Stimulated activated CD8-positive, alpha-beta memory T cell treated with anti-CD3 and anti-CD28 coated beads, Interleukin-2, amount 100 ng/mL, for 48 hours (primary cell): ENCODE results near the gene SHROOM2.

Source experiments
- DNase-seq, 2 donors: peaks; one replicate each; pipeline ENCODE4 v3.0.0-alpha.2; 2020; ENCODE audit warnings: low read depth in 2 of 2

Gene SHROOM2

DNA sequence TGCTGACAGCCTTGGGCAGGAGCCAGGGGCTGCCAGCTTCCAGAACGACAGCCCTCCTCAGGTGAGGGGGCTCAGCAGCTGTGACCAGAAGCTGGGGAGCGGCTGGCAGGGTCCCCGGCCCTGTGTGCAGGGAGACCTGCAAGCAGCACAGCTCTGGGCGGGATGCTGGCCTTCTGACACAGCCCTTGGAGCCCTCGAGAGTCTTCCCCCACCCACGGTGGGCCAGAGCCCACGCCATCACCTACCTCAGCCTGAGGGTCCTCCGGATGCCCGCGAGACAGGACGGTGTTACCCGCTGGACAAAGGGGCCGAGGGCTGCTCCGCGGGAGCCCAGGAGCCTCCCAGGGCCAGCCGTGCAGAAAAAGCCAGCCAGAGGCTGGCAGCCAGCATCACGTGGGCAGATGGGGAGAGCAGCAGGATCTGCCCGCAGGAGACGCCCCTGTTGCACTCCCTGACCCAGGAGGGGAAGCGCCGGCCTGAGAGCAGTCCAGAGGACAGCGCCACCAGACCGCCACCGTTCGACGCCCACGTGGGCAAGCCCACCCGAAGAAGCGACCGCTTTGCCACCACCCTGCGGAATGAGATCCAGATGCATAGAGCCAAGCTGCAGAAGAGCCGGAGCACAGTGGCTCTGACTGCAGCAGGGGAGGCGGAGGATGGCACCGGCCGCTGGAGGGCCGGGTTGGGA is 109.1 kb downstream of the SHROOM2 start:
- DNase-seq: no peak

DNA sequence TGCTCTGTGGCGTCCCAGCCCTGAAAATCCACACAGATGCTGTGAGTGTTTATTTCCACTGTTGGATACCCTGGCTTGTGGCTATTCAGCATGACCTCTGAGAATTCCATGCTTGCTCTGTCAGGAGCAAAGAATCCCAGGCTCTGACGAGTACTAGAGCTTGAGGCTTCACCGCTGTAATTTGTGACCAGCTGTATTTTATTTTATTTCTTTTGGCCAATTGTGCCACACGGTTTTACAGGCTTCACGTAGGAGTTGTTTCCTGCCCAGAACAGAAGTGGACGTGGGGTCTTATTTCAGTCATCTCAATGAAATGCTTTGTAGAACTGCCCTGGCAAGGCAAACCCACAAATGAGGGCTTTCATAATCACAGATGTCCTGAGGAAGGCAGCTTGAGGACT is 111.5 kb downstream of the SHROOM2 start:
- no peak for DNase-seq

- DNase-seq: no peak
These were observed 113.4 kb downstream of the SHROOM2 start for GRCh38 chrX:9899640-9900111.

DNA sequence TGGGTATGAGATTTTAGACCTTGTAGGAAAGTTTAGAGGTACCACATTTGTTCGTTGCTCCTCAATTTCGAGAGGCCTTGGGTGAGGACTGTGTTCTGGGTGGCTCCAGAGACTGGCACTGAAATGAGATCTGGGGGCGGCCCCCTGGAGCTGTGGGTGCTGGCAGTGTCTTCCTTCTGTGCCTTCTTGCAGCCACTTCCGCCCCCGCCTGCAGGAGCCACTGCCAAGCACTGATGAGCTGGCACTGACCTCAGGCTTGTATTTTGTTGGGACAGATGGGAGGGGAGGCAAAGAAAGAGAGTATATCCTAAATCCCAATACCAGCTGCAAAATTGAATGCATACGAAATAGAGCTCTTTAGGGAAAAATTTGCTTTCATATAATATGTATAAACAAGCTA is 116.4 kb downstream of the SHROOM2 start:
- no peak for DNase-seq

DNA sequence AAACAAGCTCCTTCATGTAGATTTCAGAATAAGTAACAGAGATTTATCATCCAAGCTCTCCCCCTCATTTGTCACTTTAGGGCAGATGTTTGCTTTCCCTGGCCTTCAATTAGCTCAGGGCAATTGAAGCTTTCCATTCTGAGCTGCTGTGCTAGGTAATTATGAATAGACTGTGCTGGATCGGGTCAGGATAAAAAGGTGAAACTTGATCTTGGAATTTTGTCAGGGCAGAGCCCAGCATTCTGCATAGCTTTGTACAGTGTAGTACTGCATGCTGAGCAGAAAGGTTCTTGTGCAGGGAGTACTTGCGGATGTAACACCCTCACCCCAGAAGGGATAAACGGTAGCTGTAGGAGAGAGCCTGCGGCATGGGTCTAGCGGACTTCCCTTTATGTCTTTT is 116.9 kb downstream of the SHROOM2 start:
- DNase-seq: no peak

DNA sequence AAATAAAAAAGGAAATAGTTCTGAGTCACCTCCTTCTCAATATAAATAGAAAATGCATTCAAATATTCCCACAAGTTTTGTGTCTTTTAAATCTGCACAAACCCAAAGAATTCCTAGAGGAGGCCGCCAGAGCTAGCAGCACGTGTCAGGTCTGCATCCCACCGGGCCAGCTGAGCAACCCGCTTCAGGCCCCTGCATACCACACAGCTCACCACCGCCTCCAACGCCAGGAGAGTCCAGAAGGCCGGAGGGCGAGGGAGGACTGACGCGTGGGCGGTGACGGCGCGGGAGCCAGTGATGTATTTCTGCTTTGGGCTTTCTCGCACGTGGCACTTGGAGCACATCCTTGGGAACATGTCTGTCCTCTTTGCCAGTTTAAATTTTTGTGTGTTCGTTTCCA is 119.1 kb downstream of the SHROOM2 start:
- no peak for DNase-seq

GRCh38 chrX:9905721-9906120 is 119.5 kb downstream of the SHROOM2 start:
- DNase-seq: no peak

GRCh38 chrX:9906919-9907318 is 120.7 kb downstream of the SHROOM2 start:
- DNase-seq: no peak

DNA sequence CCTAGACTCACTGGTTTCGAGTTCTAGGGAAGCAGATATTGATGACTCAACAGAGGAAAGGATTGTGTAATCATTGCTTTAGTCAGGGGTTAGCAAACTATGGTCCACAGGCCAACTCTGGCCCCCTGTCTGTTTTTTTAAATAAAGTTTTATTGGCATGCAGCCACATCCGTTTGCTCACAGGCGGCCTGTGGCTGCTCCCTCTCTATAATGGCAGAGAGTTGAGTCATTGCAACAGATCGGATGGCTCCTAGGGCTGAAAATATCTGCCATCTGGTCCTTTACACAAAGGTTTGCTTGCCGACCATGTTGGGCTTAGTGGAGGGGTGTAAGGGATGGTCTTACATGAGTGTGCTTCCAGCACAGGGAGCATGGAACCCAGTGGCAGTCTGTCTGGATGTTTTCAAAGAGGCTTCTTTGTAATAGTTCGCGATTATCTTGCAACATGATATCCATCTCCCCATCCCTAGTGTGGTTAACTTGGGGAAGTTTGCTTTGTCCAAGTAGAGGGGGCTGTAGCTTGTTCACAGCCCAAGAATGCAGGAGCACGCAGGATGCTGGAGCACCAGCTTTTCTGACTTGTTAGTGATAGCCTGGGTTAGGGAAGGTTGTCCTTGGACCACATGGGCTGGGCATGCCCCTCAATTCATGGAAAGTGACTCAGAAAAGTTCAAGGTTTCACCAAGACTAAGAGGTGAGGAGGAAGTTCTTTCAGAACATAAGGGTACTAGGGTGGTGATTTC is 121.6 kb downstream of the SHROOM2 start:
- DNase-seq: no peak

DNA sequence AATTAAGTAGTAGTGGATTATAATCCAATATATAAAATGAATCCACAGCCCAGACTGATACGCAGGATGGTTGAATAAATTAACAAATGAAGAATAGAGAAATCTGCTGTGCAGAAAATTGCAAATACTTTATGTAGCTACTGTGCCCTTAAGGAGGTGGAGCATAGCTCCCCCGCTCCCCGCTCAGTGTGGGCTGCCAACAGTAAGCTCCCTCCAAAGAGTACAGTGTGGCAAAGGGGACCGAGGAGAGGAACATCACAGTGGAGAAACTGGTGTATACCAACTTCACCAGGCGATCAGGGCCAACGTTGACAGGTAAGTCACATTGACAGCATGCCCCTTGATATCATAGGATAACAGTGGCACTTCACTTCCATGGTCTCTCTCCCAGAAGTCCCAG is 123.0 kb downstream of the SHROOM2 start:
- DNase-seq: no peak

GRCh38 chrX:9911487-9911886 is 125.3 kb downstream of the SHROOM2 start:
- DNase-seq: no peak

- DNase-seq: no peak
These were observed 126.3 kb downstream of the SHROOM2 start for GRCh38 chrX:9912351-9913145.

- DNase-seq: no peak
These were observed 126.9 kb downstream of the SHROOM2 start for GRCh38 chrX:9913146-9913433.

DNA sequence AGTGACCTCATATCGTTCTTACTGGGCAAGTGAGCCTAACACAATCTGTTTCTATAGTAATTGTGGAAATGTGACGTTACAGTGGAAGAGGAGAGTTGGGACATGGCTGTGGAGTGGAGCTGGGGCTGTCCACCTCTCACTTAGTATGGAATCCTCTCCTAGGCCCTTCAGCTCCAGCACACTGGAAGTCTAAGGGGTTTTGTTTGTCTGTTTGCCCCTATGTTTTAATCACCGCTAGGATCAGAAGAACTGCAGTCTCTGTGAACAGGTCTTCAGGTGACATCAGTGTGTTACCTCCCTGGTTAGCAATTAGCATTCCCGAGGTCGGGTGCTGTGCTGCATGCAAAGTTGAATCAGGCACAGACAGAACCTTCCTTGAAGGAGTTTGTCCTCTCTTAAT is 131.6 kb downstream of the SHROOM2 start:
- DNase-seq: no peak

DNA sequence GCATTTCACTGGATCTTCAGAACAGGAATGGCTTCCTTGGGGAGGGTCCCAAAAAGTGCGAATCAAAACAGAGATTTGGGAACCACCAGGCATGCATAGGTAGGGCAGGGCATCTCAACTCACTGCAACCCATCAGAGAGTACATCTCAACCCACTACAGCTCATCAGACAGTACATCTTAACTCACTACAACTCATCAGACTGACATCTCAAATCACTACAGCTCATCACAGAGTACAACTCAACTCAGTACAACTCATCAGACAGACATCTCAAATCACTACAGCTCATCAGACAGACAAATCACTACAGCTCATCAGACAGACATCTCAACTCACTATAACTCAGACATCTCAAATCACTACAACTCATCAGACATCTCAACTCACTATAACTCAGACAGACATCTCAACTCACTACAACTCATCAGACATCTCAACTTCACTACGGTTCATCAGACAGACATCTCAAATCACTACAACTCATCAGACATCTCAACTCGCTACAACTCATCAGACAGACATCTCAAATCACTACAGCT is 133.5 kb downstream of the SHROOM2 start:
- no peak for DNase-seq

- DNase-seq: no peak
These were observed 135.2 kb downstream of the SHROOM2 start for GRCh38 chrX:9921407-9921806.

- no peak for DNase-seq
These were observed 137.1 kb downstream of the SHROOM2 start for GRCh38 chrX:9923357-9923756.

DNA sequence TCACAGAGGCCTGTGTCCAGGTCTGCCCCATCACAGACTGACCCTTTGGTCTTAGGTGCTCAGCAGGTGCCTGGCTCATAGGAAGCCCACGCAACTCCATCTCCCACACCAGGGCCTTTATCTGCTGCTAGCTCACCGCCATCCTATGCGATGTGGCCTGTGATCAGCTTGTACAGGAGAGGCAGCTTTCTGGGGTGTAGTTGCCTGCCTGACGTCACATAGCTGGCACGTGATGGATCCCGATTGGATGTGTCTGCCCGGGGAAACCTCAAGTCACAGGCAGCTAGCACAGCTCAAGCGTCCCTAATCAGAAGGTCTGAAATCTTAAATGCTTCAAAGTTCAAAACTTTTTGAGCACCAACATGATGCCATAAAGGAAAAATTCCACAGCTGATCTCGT is 139.8 kb downstream of the SHROOM2 start:
- DNase-seq: no peak

DNA sequence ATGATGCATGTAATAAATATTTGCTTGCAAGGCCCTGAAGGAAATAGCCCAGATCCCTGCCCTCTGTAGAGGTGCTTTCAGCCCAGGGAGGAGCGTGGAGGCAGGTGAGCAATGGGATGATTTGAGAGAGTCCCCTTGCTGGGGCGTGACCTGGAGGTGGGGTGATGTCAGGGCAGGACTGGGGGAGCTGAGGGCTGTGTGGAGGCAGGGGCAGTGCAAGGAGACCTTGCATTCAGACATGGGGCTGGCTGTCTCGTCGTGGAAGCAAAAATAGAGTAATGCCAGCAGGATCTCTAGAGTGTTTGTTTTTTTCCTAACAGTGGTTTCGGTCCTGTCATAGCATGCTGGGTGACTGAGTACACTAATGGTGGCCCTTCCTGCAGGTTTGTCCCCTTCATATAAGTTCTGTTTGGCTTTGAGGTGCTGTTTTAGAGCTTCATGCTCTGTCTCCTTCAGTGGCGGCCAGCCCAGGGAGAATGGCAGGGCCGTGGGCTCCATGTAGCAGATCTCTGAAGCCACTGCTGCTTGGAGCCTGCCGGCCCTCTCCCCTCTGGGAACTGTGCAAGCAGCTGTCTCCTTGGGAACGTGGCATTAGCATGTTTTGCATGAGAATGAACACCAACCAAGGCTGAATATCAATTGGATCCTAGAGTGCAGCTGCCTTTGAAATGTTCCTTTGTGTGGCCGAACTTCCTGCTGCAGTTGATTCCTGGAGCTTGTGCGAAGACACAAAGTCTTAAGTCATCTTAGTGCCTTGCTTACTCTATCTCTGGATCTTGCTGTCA is 141.7 kb downstream of the SHROOM2 start:
- DNase-seq: no peak

GRCh38 chrX:9935436-9935835 is 149.2 kb downstream of the SHROOM2 start:
- no peak for DNase-seq

DNA sequence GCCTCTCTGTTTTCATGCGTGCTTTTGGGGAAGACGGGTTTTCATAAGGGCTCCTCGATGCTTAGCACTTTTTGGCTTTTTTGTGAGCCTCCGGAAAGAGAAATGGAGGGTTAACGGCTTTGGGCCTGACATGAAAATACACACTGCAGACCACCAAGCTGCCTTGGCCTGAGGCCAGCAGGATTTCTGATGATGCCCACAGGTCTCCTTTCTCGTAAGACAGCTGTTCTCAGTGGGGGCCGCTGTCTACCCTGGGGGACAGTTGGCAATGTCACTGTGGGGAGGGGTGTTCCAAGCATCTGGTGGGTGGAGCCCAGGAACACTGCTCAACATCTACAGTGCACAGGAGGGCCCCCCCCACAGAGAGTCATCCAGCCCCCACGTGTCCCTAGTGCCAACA is 151.5 kb downstream of the SHROOM2 start:
- DNase-seq: no peak

DNA sequence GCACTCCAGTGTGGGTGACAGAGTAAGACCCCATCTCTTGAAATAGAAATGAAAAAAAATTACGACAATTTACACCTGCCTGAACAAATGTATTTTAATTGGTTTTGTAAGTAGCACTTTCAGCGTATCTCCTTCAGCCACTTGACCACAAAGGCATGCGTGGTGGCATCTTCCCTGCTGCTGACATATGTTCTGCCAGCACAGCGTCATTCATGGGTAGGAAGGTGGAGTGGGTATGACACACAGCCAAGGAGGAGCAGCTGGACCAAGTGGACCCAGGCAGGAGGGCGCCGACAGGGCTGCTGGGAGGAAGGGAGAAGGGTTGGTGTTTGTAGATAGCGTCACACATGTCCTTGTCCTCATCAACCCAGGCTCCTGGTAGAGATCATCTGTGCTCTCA is 152.3 kb downstream of the SHROOM2 start:
- DNase-seq: no peak
